Measurements from ENCODE around the gene NHERF2.

Gene NHERF2

GRCh38 chr16:2070576-2071453 lies 44.1 kb downstream of the NHERF2 start:
- H3K27ac Mint-ChIP-seq: no peak overlapping the region
- TF ChIP-seq, protein P1, sequence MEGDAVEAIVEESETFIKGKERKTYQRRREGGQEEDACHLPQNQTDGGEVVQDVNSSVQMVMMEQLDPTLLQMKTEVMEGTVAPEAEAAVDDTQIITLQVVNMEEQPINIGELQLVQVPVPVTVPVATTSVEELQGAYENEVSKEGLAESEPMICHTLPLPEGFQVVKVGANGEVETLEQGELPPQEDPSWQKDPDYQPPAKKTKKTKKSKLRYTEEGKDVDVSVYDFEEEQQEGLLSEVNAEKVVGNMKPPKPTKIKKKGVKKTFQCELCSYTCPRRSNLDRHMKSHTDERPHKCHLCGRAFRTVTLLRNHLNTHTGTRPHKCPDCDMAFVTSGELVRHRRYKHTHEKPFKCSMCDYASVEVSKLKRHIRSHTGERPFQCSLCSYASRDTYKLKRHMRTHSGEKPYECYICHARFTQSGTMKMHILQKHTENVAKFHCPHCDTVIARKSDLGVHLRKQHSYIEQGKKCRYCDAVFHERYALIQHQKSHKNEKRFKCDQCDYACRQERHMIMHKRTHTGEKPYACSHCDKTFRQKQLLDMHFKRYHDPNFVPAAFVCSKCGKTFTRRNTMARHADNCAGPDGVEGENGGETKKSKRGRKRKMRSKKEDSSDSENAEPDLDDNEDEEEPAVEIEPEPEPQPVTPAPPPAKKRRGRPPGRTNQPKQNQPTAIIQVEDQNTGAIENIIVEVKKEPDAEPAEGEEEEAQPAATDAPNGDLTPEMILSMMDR (IDR thresholded peaks at IDR 0.05): no peak

GRCh38 chr16:2071454-2072202 lies 44.9 kb downstream of the NHERF2 start:
- Mint-ChIP-seq H3K27ac (peak overlapping the region; percentile 69), H3K4me3 (no peak overlapping the region), H3K36me3 (ENCODE audit: low read depth) (peaks cover 40% of the 10 kb centered on the region), H3K9me3 (no peaks in the 10 kb centered on the region), H3K27me3 (ENCODE audit: low read depth, poor library complexity) (no peaks in the 10 kb centered on the region), H3K4me1 (no peaks in the 10 kb centered on the region)
- TF ChIP-seq, protein P1 (IDR thresholded peaks at IDR 0.05): no peak
- DNase-seq: no peak

More at GRCh38 chr16:2070576-2071453, 44.1 kb downstream of the NHERF2 start:
- no peaks in the 10 kb centered on the region for H3K9me3 Mint-ChIP-seq
- peaks cover 46% of the 10 kb centered on the region for H3K36me3 Mint-ChIP-seq (ENCODE audit: low read depth)
- no peak for DNase-seq
- H3K4me3 Mint-ChIP-seq: no peak overlapping the region
- no peaks in the 10 kb centered on the region for H3K27me3 Mint-ChIP-seq (ENCODE audit: low read depth, poor library complexity)
- no peaks in the 10 kb centered on the region for H3K4me1 Mint-ChIP-seq

DNA sequence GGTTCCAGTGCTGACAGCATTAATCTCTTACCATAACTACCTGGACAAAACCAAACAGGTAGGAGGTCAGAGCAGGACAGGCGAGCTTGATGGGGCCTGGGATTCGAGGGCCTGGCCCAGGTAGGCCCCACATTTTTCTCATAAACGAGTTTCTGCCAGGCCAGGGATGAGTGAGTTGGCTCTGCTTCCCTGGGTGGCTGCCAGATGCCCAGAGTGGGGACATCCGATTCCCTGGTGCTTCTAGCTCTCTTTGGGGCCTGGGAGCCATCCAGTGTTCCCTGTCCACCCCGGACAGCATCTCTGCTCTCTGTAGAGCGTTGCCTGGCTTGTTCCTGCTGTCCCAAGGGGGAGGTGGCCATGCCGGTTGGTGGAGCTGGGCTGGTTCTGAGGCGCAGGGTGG lies 46.2 kb downstream of the NHERF2 start:
- TF ChIP-seq, protein P1 (IDR thresholded peaks at IDR 0.05): no peak
- Mint-ChIP-seq H3K36me3 (ENCODE audit: low read depth) (peaks cover 37% of the 10 kb centered on the region), H3K9me3 (no peaks in the 10 kb centered on the region), H3K27ac (no peak overlapping the region), H3K27me3 (ENCODE audit: low read depth, poor library complexity) (no peaks in the 10 kb centered on the region), H3K4me1 (no peaks in the 10 kb centered on the region), H3K4me3 (no peak overlapping the region)
- no peak for DNase-seq

GRCh38 chr16:2074071-2074470 lies 47.4 kb downstream of the NHERF2 start:
- no peaks in the 10 kb centered on the region for H3K4me1 Mint-ChIP-seq
- H3K27me3 Mint-ChIP-seq (ENCODE audit: low read depth, poor library complexity): no peaks in the 10 kb centered on the region
- no peak overlapping the region for H3K27ac Mint-ChIP-seq
- TF ChIP-seq, protein P1 (IDR thresholded peaks at IDR 0.05): no peak
- DNase-seq: no peak
- peaks cover 29% of the 10 kb centered on the region for H3K36me3 Mint-ChIP-seq (ENCODE audit: low read depth)
- no peak overlapping the region for H3K4me3 Mint-ChIP-seq
- no peaks in the 10 kb centered on the region for H3K9me3 Mint-ChIP-seq

DNA sequence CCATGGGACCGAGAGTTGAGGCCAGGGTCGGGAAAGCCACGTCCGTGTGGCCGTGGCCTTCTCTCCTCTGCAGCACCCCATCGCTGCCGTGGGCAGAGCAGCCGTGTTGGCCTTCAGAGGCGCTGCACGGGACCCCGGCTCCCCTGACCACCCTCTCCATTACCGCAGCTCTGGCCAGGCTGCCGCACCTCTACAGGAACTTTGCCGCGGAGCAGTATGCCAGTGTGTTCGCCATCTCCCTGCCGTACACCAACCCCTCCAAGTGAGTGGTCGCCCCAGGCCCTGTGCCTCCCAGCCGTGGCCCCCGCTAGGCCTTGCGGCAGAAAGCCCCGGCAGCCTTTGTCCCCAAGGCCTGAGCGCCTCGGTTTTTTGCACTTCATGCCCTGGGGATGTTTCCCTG lies 48.9 kb downstream of the NHERF2 start:
- TF ChIP-seq, protein P1 (IDR thresholded peaks at IDR 0.05): no peak
- Mint-ChIP-seq H3K27me3 (ENCODE audit: low read depth, poor library complexity) (no peaks in the 10 kb centered on the region), H3K9me3 (no peaks in the 10 kb centered on the region), H3K4me1 (no peaks in the 10 kb centered on the region), H3K4me3 (no peak overlapping the region), H3K36me3 (ENCODE audit: low read depth) (peaks cover 23% of the 10 kb centered on the region), H3K27ac (no peak overlapping the region)
- no peak for DNase-seq
